Subcutaneous abdominal adipose tissue (tissue), 5 donors: ENCODE measurements around the gene PAH.
"Not testable (repeated sequence)": the region's sequence is repeated elsewhere in the genome, so short reads cannot be mapped to it uniquely, and the experiment has no call there.

Source experiments
- H3K27ac ChIP-seq: one replicate; pipeline ENCODE4 v1.7.0; 2013; ENCODE audit warnings: low read depth, mild to moderate bottlenecking, inconsistent platforms, low read length, moderate library complexity
- H3K27me3 ChIP-seq, 5 donors: one replicate each; pipeline ENCODE4 v1.7.0; 2013; ENCODE audit warnings: low read length in 5 of 5, inconsistent platforms in 1 of 5; ENCODE audit not compliant: control insufficient read depth in 5 of 5, insufficient read depth in 4 of 5
- H3K36me3 ChIP-seq, 5 donors: one replicate each; pipeline ENCODE4 v1.7.0; 2013; ENCODE audit warnings: low read length in 5 of 5; ENCODE audit not compliant: control insufficient read depth in 5 of 5, insufficient read depth in 5 of 5
- H3K4me1 ChIP-seq, 5 donors: one replicate each; pipeline ENCODE4 v1.7.0; 2013; ENCODE audit warnings: low read length in 5 of 5, mild to moderate bottlenecking in 3 of 5, moderate library complexity in 1 of 5; ENCODE audit not compliant: control insufficient read depth in 5 of 5, insufficient read depth in 5 of 5
- H3K4me3 ChIP-seq, 5 donors: one replicate each; pipeline ENCODE4 v1.7.0; 2013; ENCODE audit warnings: low read length in 5 of 5, low read depth in 1 of 5
- H3K9ac ChIP-seq, 5 donors: one replicate each; pipeline ENCODE4 v1.7.0; 2013; ENCODE audit warnings: low read length in 5 of 5, mild to moderate bottlenecking in 4 of 5, moderate library complexity in 3 of 5
- H3K9me3 ChIP-seq, 5 donors: one replicate each; pipeline ENCODE4 v1.7.0; 2013; ENCODE audit warnings: low read length in 5 of 5; ENCODE audit not compliant: control insufficient read depth in 5 of 5
- donor health status: healthy.
- donor health status: healthy.
- donor health status: healthy.
- donor health status: healthy.
- donor health status: healthy.

PAH gene

DNA sequence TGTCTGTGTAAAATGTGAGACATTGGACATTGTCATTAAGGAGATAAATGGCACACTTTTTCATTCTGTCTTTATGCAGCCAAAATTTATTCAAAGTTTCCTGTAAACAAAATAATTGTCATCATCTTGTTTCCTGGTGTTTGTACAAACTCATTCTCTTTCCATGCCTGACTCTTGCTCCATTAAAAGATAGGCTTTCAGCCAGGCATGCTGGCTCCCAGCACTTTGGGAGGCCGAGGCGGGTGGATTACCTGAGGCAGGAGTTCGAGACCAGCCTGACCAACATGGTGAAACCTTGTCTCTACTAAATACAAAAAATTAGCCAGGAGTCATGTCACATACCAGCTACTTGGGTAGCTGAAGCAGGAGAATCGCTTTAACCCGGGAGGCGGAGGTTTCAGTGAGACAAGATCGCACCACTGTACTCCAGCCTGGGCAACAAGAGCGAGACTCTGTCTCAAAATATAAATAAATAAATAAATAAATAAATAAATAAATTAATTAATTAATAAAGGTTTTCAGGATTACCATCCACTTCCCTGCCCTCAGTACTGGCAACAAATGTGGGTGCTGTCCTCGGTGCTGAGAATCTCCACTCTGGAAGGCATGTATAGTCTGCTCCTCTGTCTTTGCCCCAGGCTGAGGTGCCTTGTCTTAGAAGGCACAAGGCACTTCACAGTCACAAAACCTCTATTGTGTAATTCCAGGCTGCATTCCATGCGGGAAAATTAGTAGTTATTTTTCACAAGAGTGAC, 83.2 kb downstream of the PAH start:
- Histone ChIP-seq H3K9me3 (no peaks in the 10 kb centered on the region), H3K4me3 (no peak overlapping the region), H3K9ac (no peak overlapping the region), H3K27ac (no peak overlapping the region), H3K27me3 (no peaks in the 10 kb centered on the region), H3K4me1 (no peaks in the 10 kb centered on the region), H3K36me3 (no peaks in the 10 kb centered on the region)

DNA sequence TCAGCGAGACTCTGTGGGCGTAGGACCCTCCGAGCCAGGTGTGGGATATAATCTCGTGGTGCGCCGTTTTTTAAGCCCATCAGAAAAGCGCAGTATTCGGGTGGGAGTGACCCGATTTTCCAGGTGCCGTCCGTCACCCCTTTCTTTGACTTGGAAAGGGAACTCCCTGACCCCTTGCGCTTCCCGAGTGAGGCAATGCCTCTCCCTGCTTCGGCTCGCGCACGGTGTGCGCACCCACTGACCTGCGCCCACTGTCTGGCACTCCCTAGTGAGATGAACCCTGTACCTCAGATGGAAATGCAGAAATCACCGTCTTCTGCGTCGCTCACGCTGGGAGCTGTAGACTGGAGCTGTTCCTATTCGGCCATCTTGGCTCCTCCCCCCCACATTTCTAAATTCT, 84.2 kb downstream of the PAH start:
- not testable (repeated sequence) for H3K4me1 ChIP-seq, H3K9ac ChIP-seq, H3K36me3 ChIP-seq, H3K9me3 ChIP-seq, H3K27ac ChIP-seq, H3K27me3 ChIP-seq, H3K4me3 ChIP-seq

DNA sequence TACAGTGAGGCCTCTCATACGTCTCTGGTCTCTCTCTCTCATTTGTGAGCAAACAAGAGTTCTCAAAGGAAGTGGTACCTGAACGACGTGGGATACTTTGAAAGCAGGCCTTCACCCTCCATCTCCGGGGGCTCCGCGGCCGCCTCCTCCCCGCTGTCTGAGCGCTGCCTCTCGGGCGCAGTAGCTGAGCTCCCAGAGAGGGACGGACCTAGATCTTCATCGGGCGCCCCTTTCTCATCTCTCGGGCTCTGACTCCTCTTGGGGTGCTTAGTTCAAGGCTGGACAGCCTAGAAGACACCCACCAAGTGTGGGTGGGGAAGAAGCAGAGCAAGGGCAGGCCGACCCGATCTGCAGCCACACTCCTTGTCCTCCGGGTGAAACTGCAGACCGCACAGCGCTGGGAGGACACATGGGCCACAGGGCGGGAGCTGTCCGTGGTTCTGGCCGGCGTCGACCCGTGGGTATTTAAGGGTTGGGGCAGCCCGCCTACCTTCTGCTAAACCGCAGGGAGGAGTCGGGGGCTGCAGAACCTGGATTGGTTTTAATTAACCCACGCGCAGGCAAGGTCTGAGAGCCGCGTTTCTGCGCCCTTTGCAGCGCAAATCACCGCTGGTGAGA, 92.7 kb downstream of the PAH start:
- peak overlapping the region in 1 of 5 donors; percentile 37 for H3K4me3 ChIP-seq

DNA sequence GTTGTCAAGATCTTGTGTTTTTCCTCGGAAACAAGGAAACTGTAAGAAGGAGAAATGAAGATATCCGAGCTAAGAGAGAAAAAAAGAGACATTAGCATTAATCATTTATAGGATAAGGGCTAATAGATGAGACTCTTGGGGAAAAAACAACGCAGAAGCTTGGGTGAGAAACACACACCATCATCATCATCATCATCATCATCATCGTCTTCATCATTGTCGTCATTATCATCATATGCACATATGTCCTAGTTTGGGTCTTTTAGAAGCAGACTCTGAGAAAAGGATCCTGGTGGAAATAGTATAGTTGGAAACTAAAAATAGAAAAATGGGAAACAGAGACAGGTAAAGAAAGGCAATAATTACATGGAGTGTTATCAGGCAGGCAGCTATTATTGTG, 95.9 kb downstream of the PAH start:
- no peak overlapping the region for H3K27ac ChIP-seq
- peaks cover 0 to 6% (median 4%) of the 10 kb centered on the region in 5 donors for H3K4me1 ChIP-seq
- H3K36me3 ChIP-seq = no peaks in the 10 kb centered on the region
- H3K9me3 ChIP-seq = no peaks in the 10 kb centered on the region
- H3K4me3 ChIP-seq = no peak overlapping the region
- peaks cover 0 to 14% (median 8%) of the 10 kb centered on the region in 5 donors for H3K27me3 ChIP-seq
- no peak overlapping the region for H3K9ac ChIP-seq

More for the DNA sequence above, 92.7 kb downstream of the PAH start:
- no peaks in the 10 kb centered on the region for H3K36me3 ChIP-seq
- H3K9me3 ChIP-seq = no peaks in the 10 kb centered on the region
- peaks cover 0 to 6% (median 4%) of the 10 kb centered on the region in 5 donors for H3K4me1 ChIP-seq
- peaks cover 0 to 14% (median 8%) of the 10 kb centered on the region in 5 donors for H3K27me3 ChIP-seq
- H3K9ac ChIP-seq = no peak overlapping the region
- H3K27ac ChIP-seq = no peak overlapping the region

DNA sequence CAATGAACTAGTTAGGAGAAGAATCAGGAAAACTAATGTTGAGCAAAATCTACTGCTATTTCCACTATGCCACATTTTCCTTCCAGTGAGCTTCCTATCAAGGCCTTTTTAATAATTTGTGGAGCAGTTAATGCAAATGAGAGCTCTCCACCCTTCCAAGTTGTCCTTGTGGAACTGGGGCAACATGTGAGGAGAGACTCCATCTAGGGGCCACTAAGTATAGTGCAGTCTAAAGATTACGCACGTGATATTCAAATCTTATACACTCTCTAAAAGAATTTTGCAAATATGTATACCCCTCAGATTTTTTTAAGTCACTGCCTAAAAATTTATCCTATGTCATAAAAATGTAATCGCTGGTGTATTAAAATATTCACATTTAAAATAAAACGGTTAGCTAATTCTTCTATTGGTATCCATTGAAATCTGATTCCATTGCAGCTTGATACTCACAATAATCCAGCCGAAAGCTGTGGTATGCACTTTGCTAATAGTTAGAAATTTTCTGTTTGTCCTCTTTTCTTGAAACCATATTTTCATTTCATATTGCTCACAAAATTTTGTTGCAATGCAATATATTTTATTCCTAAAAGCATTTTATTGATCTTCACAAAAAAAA, 100.1 kb downstream of the PAH start:
- H3K4me1 ChIP-seq = peaks cover 0 to 6% (median 0%) of the 10 kb centered on the region in 5 donors
- peaks cover 0 to 2% (median 0%) of the 10 kb centered on the region in 5 donors for H3K27me3 ChIP-seq
- H3K9ac ChIP-seq = no peak overlapping the region
- no peaks in the 10 kb centered on the region for H3K9me3 ChIP-seq
- H3K36me3 ChIP-seq = no peaks in the 10 kb centered on the region
- H3K27ac ChIP-seq = no peak overlapping the region
- no peak overlapping the region for H3K4me3 ChIP-seq

DNA sequence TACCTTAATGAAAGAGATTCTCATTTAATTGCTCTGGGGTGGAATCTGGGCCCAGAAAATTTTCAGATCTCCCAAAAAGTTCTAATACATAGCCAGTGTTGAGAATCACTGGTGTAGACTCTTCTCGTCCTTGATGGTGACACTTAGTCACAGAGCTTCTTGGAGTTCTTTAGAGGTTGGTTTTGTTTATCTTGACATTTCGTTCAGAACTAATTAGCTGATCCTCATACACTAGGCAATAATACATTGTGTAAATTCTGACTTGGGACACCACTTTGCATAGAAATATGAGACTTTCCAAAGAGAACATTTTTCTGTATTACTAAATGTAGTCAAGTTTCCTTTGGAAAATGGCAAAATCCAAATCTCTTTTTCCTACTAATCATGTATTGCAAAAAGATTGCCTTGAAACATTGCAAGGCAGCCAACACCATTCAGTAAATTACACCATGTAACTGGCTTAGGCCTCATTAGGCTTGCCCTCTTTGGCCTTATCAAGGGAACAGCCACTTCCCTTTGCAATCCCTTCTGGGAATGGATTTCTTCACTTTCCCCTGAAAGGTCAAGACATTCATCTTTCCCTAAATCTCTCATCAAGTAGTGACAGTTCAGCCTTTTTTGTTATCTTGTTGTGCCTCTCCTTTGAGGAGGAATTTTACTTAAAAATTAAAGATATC, 102.2 kb downstream of the PAH start:
- no peaks in the 10 kb centered on the region for H3K9me3 ChIP-seq
- peaks cover 0 to 2% (median 0%) of the 10 kb centered on the region in 5 donors for H3K27me3 ChIP-seq
- peaks cover 0 to 6% (median 0%) of the 10 kb centered on the region in 5 donors for H3K4me1 ChIP-seq
- no peak overlapping the region for H3K9ac ChIP-seq
- no peaks in the 10 kb centered on the region for H3K36me3 ChIP-seq
- H3K4me3 ChIP-seq = no peak overlapping the region
- no peak overlapping the region for H3K27ac ChIP-seq

DNA sequence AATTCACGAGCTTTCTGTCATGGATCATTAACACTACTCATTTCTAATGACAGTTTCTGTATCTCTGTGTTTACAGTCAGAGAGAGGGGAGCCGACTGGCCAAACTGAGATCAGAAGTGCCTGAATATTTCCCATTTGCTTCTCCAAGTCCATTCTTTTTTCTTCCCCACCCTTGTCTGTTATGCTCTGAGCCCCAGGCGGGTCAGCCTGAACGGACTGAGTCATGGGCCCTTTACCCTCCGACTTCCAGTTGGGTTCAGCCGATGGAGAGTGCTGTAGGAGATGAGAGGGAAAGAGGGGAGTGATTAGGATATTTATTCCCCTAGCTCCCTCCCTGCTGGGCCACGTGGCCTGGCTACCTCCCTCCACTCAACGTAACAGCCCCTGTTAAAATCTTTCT, 104.7 kb downstream of the PAH start:
- Histone ChIP-seq H3K27me3 (peaks cover 0 to 2% (median 0%) of the 10 kb centered on the region in 5 donors), H3K4me1 (peaks cover 0 to 6% (median 0%) of the 10 kb centered on the region in 5 donors), H3K9me3 (no peaks in the 10 kb centered on the region), H3K36me3 (no peaks in the 10 kb centered on the region), H3K9ac (no peak overlapping the region), H3K27ac (no peak overlapping the region), H3K4me3 (no peak overlapping the region)

DNA sequence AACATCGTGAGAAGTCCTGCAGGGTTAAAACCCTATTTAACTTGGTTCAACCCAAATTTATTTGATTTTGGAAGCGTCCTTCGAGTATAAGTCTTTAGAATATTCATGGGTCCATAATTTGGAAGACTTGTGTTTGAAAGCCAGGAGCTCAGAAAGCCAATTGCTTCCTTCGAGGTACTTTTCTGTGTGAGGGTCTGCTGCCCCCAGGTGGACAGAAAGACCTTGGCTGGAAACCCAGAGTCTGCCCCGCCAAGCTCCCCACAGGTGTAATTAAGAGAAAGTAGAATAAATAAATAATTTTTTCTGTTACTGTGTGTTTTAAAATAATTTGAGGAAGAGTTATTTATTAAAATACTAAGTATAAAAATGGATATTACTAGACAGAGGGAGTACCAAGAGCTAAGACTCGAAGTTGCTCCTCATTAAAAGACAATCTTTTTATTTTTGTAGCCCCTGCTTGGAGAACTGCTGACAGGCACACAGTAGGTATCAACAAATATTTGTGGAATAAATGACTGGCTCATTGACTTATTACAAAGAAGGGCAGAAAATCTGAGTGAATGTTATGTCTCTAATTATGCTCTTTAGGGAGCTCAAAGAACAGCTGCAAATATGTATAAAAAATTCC, 105.8 kb downstream of the PAH start:
- H3K27ac ChIP-seq = no peak overlapping the region
- peaks cover 0 to 2% (median 0%) of the 10 kb centered on the region in 5 donors for H3K27me3 ChIP-seq
- no peaks in the 10 kb centered on the region for H3K36me3 ChIP-seq
- H3K4me3 ChIP-seq = no peak overlapping the region
- no peak overlapping the region for H3K9ac ChIP-seq
- H3K9me3 ChIP-seq = no peaks in the 10 kb centered on the region
- peaks cover 0 to 6% (median 0%) of the 10 kb centered on the region in 5 donors for H3K4me1 ChIP-seq

DNA sequence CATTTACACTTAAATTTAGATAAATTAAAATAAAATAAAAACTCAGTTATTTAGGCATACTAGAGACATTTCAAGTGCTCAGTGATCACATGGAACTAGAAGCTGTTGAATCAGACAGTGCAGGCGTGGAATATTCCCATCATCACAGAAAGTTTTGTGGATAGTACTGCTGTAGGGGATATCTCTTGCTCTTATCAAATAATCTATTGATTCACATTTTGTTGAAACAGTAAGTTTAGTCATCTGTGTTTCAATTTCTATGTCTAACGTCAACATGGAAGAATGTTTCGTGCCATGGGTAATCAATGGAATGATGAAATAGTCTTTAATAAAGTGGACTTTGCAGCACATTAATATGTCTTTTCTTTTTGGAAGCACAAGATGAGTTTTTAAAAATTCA, 108.6 kb downstream of the PAH start:
- no peak overlapping the region for H3K4me3 ChIP-seq
- peaks cover 0 to 4% (median 0%) of the 10 kb centered on the region in 5 donors for H3K27me3 ChIP-seq
- no peaks in the 10 kb centered on the region for H3K36me3 ChIP-seq
- peaks cover 0 to 4% (median 0%) of the 10 kb centered on the region in 5 donors for H3K4me1 ChIP-seq
- no peak overlapping the region for H3K9ac ChIP-seq
- no peak overlapping the region for H3K27ac ChIP-seq
- H3K9me3 ChIP-seq = no peaks in the 10 kb centered on the region
